Endothelial cell of umbilical vein (primary cell): Measurements from ENCODE around the gene VPS16.

Source experiments
- CTCF ChIP-seq, 2 donors: IDR thresholded peaks; 1 replicate in 1 of 2; 2 replicates in 1 of 2; pipeline ENCODE4 v1.5.1; 2011; ENCODE audit warnings: low read length in 2 of 2, mild to moderate bottlenecking in 2 of 2, moderate library complexity in 2 of 2, control low read depth in 1 of 2, inconsistent platforms in 1 of 2, low read depth in 1 of 2; ENCODE audit not compliant: insufficient read depth in 1 of 2; ENCODE audit errors: extremely low read depth in 1 of 2
- EZH2 ChIP-seq: IDR thresholded peaks from 2 replicates; pipeline ENCODE4 v1.6.1; 2012; ENCODE audit warnings: borderline replicate concordance, low read depth, mild to moderate bottlenecking, moderate library complexity, low read length, inconsistent platforms; ENCODE audit not compliant: severe bottlenecking
- FOS ChIP-seq: IDR thresholded peaks from 2 replicates; pipeline ENCODE4 v1.6.1; 2011; ENCODE audit warnings: mild to moderate bottlenecking, low read length, moderate library complexity, borderline replicate concordance; ENCODE audit not compliant: insufficient read depth
- JUN ChIP-seq: IDR thresholded peaks from 2 replicates; pipeline ENCODE4 v1.6.1; 2011; ENCODE audit warnings: borderline replicate concordance, low read depth; ENCODE audit not compliant: insufficient read length, insufficient read depth
- MAX ChIP-seq: IDR thresholded peaks from 2 replicates; pipeline ENCODE4 v1.6.1; 2011; ENCODE audit not compliant: insufficient read depth, insufficient read length
- MYC ChIP-seq: IDR thresholded peaks from one replicate; pipeline ENCODE4 v1.6.1; 2011; ENCODE audit warnings: mild to moderate bottlenecking, low read depth, low read length
- POLR2A ChIP-seq: IDR thresholded peaks from 2 replicates; pipeline ENCODE4 v1.6.1; 2012; ENCODE audit warnings: low read depth, mild to moderate bottlenecking, control low read depth, low read length
- POLR2AphosphoS5 ChIP-seq: IDR thresholded peaks from 2 replicates; pipeline ENCODE4 v1.6.1; 2012; ENCODE audit warnings: low read depth, mild to moderate bottlenecking, control low read depth, low read length, moderate library complexity; ENCODE audit not compliant: insufficient read depth

GRCh38 chr20:2840138-2840966, at the start of gene VPS16, which contains the start of gene PCED1A:
- TF ChIP-seq CTCF (IDR thresholded peaks at IDR 0.05; ENCODE audit: extremely low read depth in 1 of 2, insufficient read depth in 1 of 2, low read depth in 1 of 2, low read length in 2 of 2) (no peak), POLR2A (peak; percentile 42), POLR2AphosphoS5 (no peak), JUN (no peak), FOS (no peak), EZH2 (no peak), MAX (peak; percentile 90), MYC (peak; percentile 48)
